PC-3 (cell line): ENCODE results near the gene SLAMF8. TPM values are rescaled to one million over a fixed set of nuclear protein-coding genes. Genes with fewer than 3 reads are reported as not detected.
A peak's percentile ranks its signal among the peaks of the same experiment; 100 is the strongest.

Source experiments
- ATAC-seq: fragments of 200-7000 bp; cut with Tn5 transposase; 2 replicates; pipeline ENCODE4 v1.9.1; 2020; ENCODE audit warnings: mild to moderate bottlenecking, moderate library complexity
- BruUV-seq: library from RNA; stranded (reverse); fragments of 400-500 nt; replicated peaks from 2 replicates; lab custom pipeline; 2021; lab: Mats Ljungman, UMichigan
- CTCF ChIA-PET: fragments of 300-600 bp; sonication (Branson Sonifier 250); formaldehyde crosslinking; loops from one replicate; lab custom pipeline; 2022; ENCODE audit warnings: antibody characterized with exemption; lab: Charles Lee
- POLR2A ChIA-PET: fragments of 300-600 bp; sonication (Branson Sonifier 250); formaldehyde crosslinking; loops from one replicate; lab custom pipeline; 2022; ENCODE audit warnings: antibody characterized with exemption; ENCODE audit not compliant: unreplicated experiment; lab: Charles Lee
- DNase-seq: peaks from one replicate; pipeline ENCODE4 v3.0.0-alpha.2; 2015
- H2AFZ ChIP-seq: fragments of 300-600 bp; sonication (generic); 2 replicates; pipeline ENCODE4 v1.6.0; 2016; ENCODE audit warnings: antibody characterized with exemption, low read length
- H3F3A ChIP-seq: fragments of 300-600 bp; sonication (generic); one replicate; pipeline ENCODE4 v1.6.0; 2017; ENCODE audit warnings: antibody characterized with exemption, low read length, control low read depth, mild to moderate bottlenecking; ENCODE audit not compliant: unreplicated experiment
- H3K27ac ChIP-seq: fragments of 300-600 bp; sonication (generic); 2 replicates; pipeline ENCODE4 v1.5.1; 2016; ENCODE audit warnings: mild to moderate bottlenecking, low read length
- H3K27me3 ChIP-seq: fragments of 300-600 bp; sonication (generic); 2 replicates; pipeline ENCODE4 v1.6.1; 2016; ENCODE audit warnings: low read length, mixed read lengths
- H3K36me3 ChIP-seq: fragments of 300-600 bp; sonication (generic); 2 replicates; pipeline ENCODE4 v1.6.1; 2016; ENCODE audit warnings: low read depth, mixed run types, low read length, mixed read lengths
- H3K4me1 ChIP-seq: fragments of 300-600 bp; sonication (generic); 2 replicates; pipeline ENCODE4 v1.5.1; 2016; ENCODE audit warnings: low read length; ENCODE audit not compliant: insufficient read depth
- H3K4me2 ChIP-seq: fragments of 300-600 bp; sonication (generic); 2 replicates; pipeline ENCODE4 v1.6.0; 2016; ENCODE audit warnings: low read length
- H3K4me3 ChIP-seq: fragments of 300-600 bp; sonication (generic); 2 replicates; pipeline ENCODE4 v1.5.1; 2016; ENCODE audit warnings: mild to moderate bottlenecking, low read length, mixed read lengths
- H3K79me2 ChIP-seq: fragments of 300-600 bp; sonication (generic); 2 replicates; pipeline ENCODE4 v1.6.1; 2017; ENCODE audit warnings: low read length, mixed read lengths
- H3K9ac ChIP-seq: fragments of 300-600 bp; sonication (generic); 2 replicates; pipeline ENCODE4 v1.6.0; 2016; ENCODE audit warnings: mild to moderate bottlenecking, low read length
- H3K9me2 ChIP-seq: fragments of 300-600 bp; sonication (generic); replicated peaks from 2 replicates; pipeline ENCODE4 v1.6.1; 2016; ENCODE audit warnings: mixed run types, low read length, mixed read lengths
- H3K9me3 ChIP-seq: fragments of 300-600 bp; sonication (generic); 2 replicates; pipeline ENCODE4 v1.6.1; 2016; ENCODE audit warnings: low read length, mixed read lengths
- H4K20me1 ChIP-seq: fragments of 300-600 bp; sonication (generic); 2 replicates; pipeline ENCODE4 v1.6.1; 2016; ENCODE audit warnings: low read length, mixed read lengths
- CTCF ChIP-seq: fragments of 300-600 bp; sonication (generic); conservative IDR thresholded peaks from 2 replicates; pipeline ENCODE4 v1.5.1; 2017; ENCODE audit warnings: antibody characterized with exemption, low read depth, mild to moderate bottlenecking, low read length
- EZH2 ChIP-seq: fragments of 300-600 bp; sonication (generic); IDR thresholded peaks from one replicate; pipeline ENCODE4 v1.6.1; 2017; ENCODE audit warnings: antibody characterized with exemption, mild to moderate bottlenecking, low read length; ENCODE audit not compliant: unreplicated experiment
- EZH2phosphoT487 ChIP-seq: fragments of 300-600 bp; sonication (generic); IDR thresholded peaks from 2 replicates; pipeline ENCODE4 v1.6.1; 2018; ENCODE audit warnings: mild to moderate bottlenecking, antibody characterized with exemption, low read length, borderline replicate concordance
- intact Hi-C: fragments of 100-400 bp; cut with micrococcal nuclease; formaldehyde crosslinking; loops from 2 replicates; pipeline ENCODE4 v1.9.0; 2023
- total RNA-seq: library from RNA; depleted of rRNA; stranded (reverse); fragments of >200 nt; gene quantifications from 2 replicates; pipeline ENCODE4 v1.2.3, GENCODE V29; 2014

The SLAMF8 gene
- total RNA-seq, 1 experiment from 2014 or later = not detected

GRCh38 chr1:159851407-159851806 lies 24.7 kb downstream of the SLAMF8 start:
- no peak for TF ChIP-seq EZH2phosphoT487
- peak; percentile 44; the same call in 1 of the 2 replicates for TF ChIP-seq CTCF
- Histone ChIP-seq H3K27me3 (no peaks in the 10 kb centered on the region), H3K36me3 (no peaks in the 10 kb centered on the region), H3K27ac (no peak overlapping the region), H3F3A (no peaks in the 10 kb centered on the region), H4K20me1 (no peaks in the 10 kb centered on the region), H3K4me1 (peaks cover 35% of the 10 kb centered on the region), H3K9me2 (no peaks in the 10 kb centered on the region), H3K9me3 (no peaks in the 10 kb centered on the region), H3K79me2 (no peaks in the 10 kb centered on the region), H3K4me2 (no peak overlapping the region), H3K9ac (no peak overlapping the region), H2AFZ (no peak overlapping the region), H3K4me3 (no peak overlapping the region)
- no peak for DNase-seq
- POLR2A ChIA-PET = interaction anchor here (0.6 kb wide), 1 partner anchor 13 kb away, joined by 3 read pairs; no protein-coding TSS in a partner anchor
- no peak for ATAC-seq
- CTCF ChIA-PET = no interaction called here
- no TSS peak for BruUV-seq
- intact Hi-C loops = loop anchor here (2.0 kb wide), 1 partner anchor 53 kb away; no protein-coding TSS in a partner anchor

- Histone ChIP-seq H3K9me2 (no peaks in the 10 kb centered on the region), H4K20me1 (no peaks in the 10 kb centered on the region), H3F3A (no peaks in the 10 kb centered on the region), H3K9me3 (no peaks in the 10 kb centered on the region), H2AFZ (peak overlapping the region; percentile 91; the same call in 1 of the 2 replicates), H3K4me3 (peak overlapping the region; percentile 84), H3K27ac (peak overlapping the region; percentile 73; the same call in 1 of the 2 replicates), H3K9ac (peak overlapping the region; percentile 84; the same call in 1 of the 2 replicates), H3K4me1 (peaks cover 35% of the 10 kb centered on the region), H3K27me3 (no peaks in the 10 kb centered on the region), H3K79me2 (no peaks in the 10 kb centered on the region), H3K36me3 (no peaks in the 10 kb centered on the region), H3K4me2 (peak overlapping the region; percentile 97)
- ChIA-PET POLR2A (no interaction called here), CTCF (interaction anchor here (0.5 to 1.4 kb wide), 3 partner anchors 37 to 665 kb away, joined by 3 to 7 read pairs (median 3); no protein-coding TSS in a partner anchor)
- DNase-seq = no peak
- BruUV-seq = TSS peak; percentile 52
- intact Hi-C loops = loop anchor here (1.0 to 2.0 kb wide), 3 partner anchors 31 to 37 kb away; no protein-coding TSS in a partner anchor
- no peak for ATAC-seq
- TF ChIP-seq CTCF = no peak
- TF ChIP-seq EZH2phosphoT487 = no peak
- no peak for TF ChIP-seq EZH2
Measured at GRCh38 chr1:159853417-159854115, 26.9 kb downstream of the SLAMF8 start.
